ENCODE data around the gene NSMCE3. TPM values are rescaled to one million over a fixed set of nuclear protein-coding genes. Genes with fewer than 3 reads are reported as not detected.
"Not testable (repeated sequence)": the region's sequence is repeated elsewhere in the genome, so short reads cannot be mapped to it uniquely, and the experiment has no call there.

NSMCE3 gene
- total RNA-seq, 2 experiments from 2014 or later, result 11.1 to 11.2 TPM

GRCh38 chr15:29260896-29261295 lies 8.7 kb downstream of the NSMCE3 start:
- no peak for DNase-seq
- POLR2A ChIA-PET, result interaction anchor here (0.9 kb wide), 1 partner anchor 8 kb away, joined by 3 read pairs; no protein-coding TSS in a partner anchor
- H3K9me3 Mint-ChIP-seq, result no peaks in the 10 kb centered on the region
- H3K27me3 Mint-ChIP-seq, result no peaks in the 10 kb centered on the region
- CTCF ChIA-PET, result no interaction called here
- peaks cover 3% of the 10 kb centered on the region for H3K4me1 Mint-ChIP-seq
- H3K4me3 Mint-ChIP-seq, result no peak overlapping the region
- peaks cover under 1% of the 10 kb centered on the region for H3K36me3 Mint-ChIP-seq (ENCODE audit: low read depth)
- H3K27ac Mint-ChIP-seq, result no peak overlapping the region

GRCh38 chr15:29259233-29259632 lies 10.4 kb downstream of the NSMCE3 start:
- no peak for DNase-seq
- Mint-ChIP-seq H3K27me3 (no peaks in the 10 kb centered on the region), H3K36me3 (ENCODE audit: low read depth) (no peaks in the 10 kb centered on the region), H3K9me3 (no peaks in the 10 kb centered on the region), H3K27ac (no peak overlapping the region), H3K4me1 (no peaks in the 10 kb centered on the region), H3K4me3 (no peak overlapping the region)
- POLR2A ChIA-PET, result no interaction called here
- CTCF ChIA-PET, result no interaction called here

GRCh38 chr15:29252234-29252633 lies 17.4 kb downstream of the NSMCE3 start:
- no peak for DNase-seq
- ChIA-PET POLR2A (no interaction called here), CTCF (no interaction called here)
- H3K36me3 Mint-ChIP-seq (ENCODE audit: low read depth), result no peaks in the 10 kb centered on the region
- H3K27me3 Mint-ChIP-seq, result no peaks in the 10 kb centered on the region
- H3K27ac Mint-ChIP-seq, result no peak overlapping the region
- H3K9me3 Mint-ChIP-seq, result no peaks in the 10 kb centered on the region
- H3K4me1 Mint-ChIP-seq, result no peaks in the 10 kb centered on the region
- no peak overlapping the region for H3K4me3 Mint-ChIP-seq

GRCh38 chr15:29244544-29244943 lies 25.1 kb downstream of the NSMCE3 start:
- Mint-ChIP-seq H3K27ac (no peak overlapping the region), H3K9me3 (no peaks in the 10 kb centered on the region), H3K27me3 (no peaks in the 10 kb centered on the region), H3K4me3 (no peak overlapping the region), H3K36me3 (ENCODE audit: low read depth) (no peaks in the 10 kb centered on the region), H3K4me1 (no peaks in the 10 kb centered on the region)
- CTCF ChIA-PET, result no interaction called here
- no peak for DNase-seq
- POLR2A ChIA-PET, result no interaction called here

GRCh38 chr15:29244123-29244522 lies 25.5 kb downstream of the NSMCE3 start:
- Mint-ChIP-seq H3K9me3 (no peaks in the 10 kb centered on the region), H3K4me3 (no peak overlapping the region), H3K27me3 (no peaks in the 10 kb centered on the region), H3K4me1 (no peaks in the 10 kb centered on the region), H3K36me3 (ENCODE audit: low read depth) (no peaks in the 10 kb centered on the region), H3K27ac (no peak overlapping the region)
- ChIA-PET POLR2A (no interaction called here), CTCF (no interaction called here)
- no peak for DNase-seq

GRCh38 chr15:29242456-29243242 lies 27.0 kb downstream of the NSMCE3 start:
- Mint-ChIP-seq H3K4me3 (no peak overlapping the region), H3K9me3 (no peaks in the 10 kb centered on the region), H3K4me1 (no peaks in the 10 kb centered on the region), H3K27ac (no peak overlapping the region), H3K27me3 (no peaks in the 10 kb centered on the region), H3K36me3 (ENCODE audit: low read depth) (no peaks in the 10 kb centered on the region)
- ChIA-PET CTCF (no interaction called here), POLR2A (no interaction called here)
- DNase-seq, result no peak

GRCh38 chr15:29241207-29241606 lies 28.4 kb downstream of the NSMCE3 start:
- no peak overlapping the region for H3K4me3 Mint-ChIP-seq
- no peak overlapping the region for H3K27ac Mint-ChIP-seq
- H3K9me3 Mint-ChIP-seq, result no peaks in the 10 kb centered on the region
- H3K36me3 Mint-ChIP-seq (ENCODE audit: low read depth), result no peaks in the 10 kb centered on the region
- no peak for DNase-seq
- H3K4me1 Mint-ChIP-seq, result no peaks in the 10 kb centered on the region
- CTCF ChIA-PET, result no interaction called here
- H3K27me3 Mint-ChIP-seq, result peaks cover 5% of the 10 kb centered on the region
- POLR2A ChIA-PET, result no interaction called here

GRCh38 chr15:29239395-29239794 lies 30.2 kb downstream of the NSMCE3 start:
- CTCF ChIA-PET, result no interaction called here
- no peak overlapping the region for H3K4me3 Mint-ChIP-seq
- H3K27me3 Mint-ChIP-seq, result peaks cover 7% of the 10 kb centered on the region
- H3K9me3 Mint-ChIP-seq, result peaks cover 4% of the 10 kb centered on the region
- no peaks in the 10 kb centered on the region for H3K36me3 Mint-ChIP-seq (ENCODE audit: low read depth)
- POLR2A ChIA-PET, result no interaction called here
- H3K4me1 Mint-ChIP-seq, result no peaks in the 10 kb centered on the region
- DNase-seq, result no peak
- H3K27ac Mint-ChIP-seq, result no peak overlapping the region

- peaks cover 25% of the 10 kb centered on the region for H3K27me3 Mint-ChIP-seq
- H3K4me1 Mint-ChIP-seq, result no peaks in the 10 kb centered on the region
- ChIA-PET POLR2A (no interaction called here), CTCF (no interaction called here)
- no peaks in the 10 kb centered on the region for H3K36me3 Mint-ChIP-seq (ENCODE audit: low read depth)
- H3K27ac Mint-ChIP-seq, result no peak overlapping the region
- H3K9me3 Mint-ChIP-seq, result peaks cover 4% of the 10 kb centered on the region
- no peak for DNase-seq
- H3K4me3 Mint-ChIP-seq, result no peak overlapping the region
These were observed 36.1 kb downstream of the NSMCE3 start for GRCh38 chr15:29233566-29233965.

- Mint-ChIP-seq H3K9me3 (no peaks in the 10 kb centered on the region), H3K27me3 (peaks cover 28% of the 10 kb centered on the region), H3K27ac (no peak overlapping the region), H3K4me1 (no peaks in the 10 kb centered on the region), H3K4me3 (no peak overlapping the region), H3K36me3 (ENCODE audit: low read depth) (no peaks in the 10 kb centered on the region)
- POLR2A ChIA-PET, result no interaction called here
- CTCF ChIA-PET, result no interaction called here
- DNase-seq, result no peak
These were observed 43.0 kb downstream of the NSMCE3 start for GRCh38 chr15:29226436-29227208.

- no peak overlapping the region for H3K4me3 Mint-ChIP-seq
- ChIA-PET CTCF (no interaction called here), POLR2A (no interaction called here)
- no peaks in the 10 kb centered on the region for H3K9me3 Mint-ChIP-seq
- no peak overlapping the region for H3K27ac Mint-ChIP-seq
- H3K27me3 Mint-ChIP-seq, result peaks cover 28% of the 10 kb centered on the region
- no peaks in the 10 kb centered on the region for H3K4me1 Mint-ChIP-seq
- no peak for DNase-seq
- no peaks in the 10 kb centered on the region for H3K36me3 Mint-ChIP-seq (ENCODE audit: low read depth)
These were observed 43.9 kb downstream of the NSMCE3 start for GRCh38 chr15:29225534-29226234.

- H3K9me3 Mint-ChIP-seq; H3K4me3 Mint-ChIP-seq; CTCF ChIA-PET; DNase-seq; H3K36me3 Mint-ChIP-seq (ENCODE audit: low read depth); H3K4me1 Mint-ChIP-seq; H3K27ac Mint-ChIP-seq; POLR2A ChIA-PET: not testable (repeated sequence)
- peaks cover 22% of the 10 kb centered on the region for H3K27me3 Mint-ChIP-seq
These were observed 44.6 kb downstream of the NSMCE3 start for GRCh38 chr15:29224987-29225363.

GRCh38 chr15:29224235-29224986 lies 45.2 kb downstream of the NSMCE3 start:
- H3K4me1 Mint-ChIP-seq; H3K9me3 Mint-ChIP-seq; H3K27ac Mint-ChIP-seq; H3K4me3 Mint-ChIP-seq; H3K36me3 Mint-ChIP-seq (ENCODE audit: low read depth); DNase-seq; POLR2A ChIA-PET; CTCF ChIA-PET: not testable (repeated sequence)
- peaks cover 17% of the 10 kb centered on the region for H3K27me3 Mint-ChIP-seq
